NK-92 (cell line): ENCODE results near the gene RHBDF1.

Experiments used
- DNase-seq: peaks from one replicate; lab custom pipeline; 2025; ENCODE audit not compliant: unreplicated experiment; lab: John Stamatoyannopoulos, UW

Gene RHBDF1, protein sequence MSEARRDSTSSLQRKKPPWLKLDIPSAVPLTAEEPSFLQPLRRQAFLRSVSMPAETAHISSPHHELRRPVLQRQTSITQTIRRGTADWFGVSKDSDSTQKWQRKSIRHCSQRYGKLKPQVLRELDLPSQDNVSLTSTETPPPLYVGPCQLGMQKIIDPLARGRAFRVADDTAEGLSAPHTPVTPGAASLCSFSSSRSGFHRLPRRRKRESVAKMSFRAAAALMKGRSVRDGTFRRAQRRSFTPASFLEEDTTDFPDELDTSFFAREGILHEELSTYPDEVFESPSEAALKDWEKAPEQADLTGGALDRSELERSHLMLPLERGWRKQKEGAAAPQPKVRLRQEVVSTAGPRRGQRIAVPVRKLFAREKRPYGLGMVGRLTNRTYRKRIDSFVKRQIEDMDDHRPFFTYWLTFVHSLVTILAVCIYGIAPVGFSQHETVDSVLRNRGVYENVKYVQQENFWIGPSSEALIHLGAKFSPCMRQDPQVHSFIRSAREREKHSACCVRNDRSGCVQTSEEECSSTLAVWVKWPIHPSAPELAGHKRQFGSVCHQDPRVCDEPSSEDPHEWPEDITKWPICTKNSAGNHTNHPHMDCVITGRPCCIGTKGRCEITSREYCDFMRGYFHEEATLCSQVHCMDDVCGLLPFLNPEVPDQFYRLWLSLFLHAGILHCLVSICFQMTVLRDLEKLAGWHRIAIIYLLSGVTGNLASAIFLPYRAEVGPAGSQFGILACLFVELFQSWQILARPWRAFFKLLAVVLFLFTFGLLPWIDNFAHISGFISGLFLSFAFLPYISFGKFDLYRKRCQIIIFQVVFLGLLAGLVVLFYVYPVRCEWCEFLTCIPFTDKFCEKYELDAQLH

GRCh38 chr16:72561-73548 lies at the start of gene RHBDF1:
RHBDF1 (minus strand) TSS chr16:72631; CDS start chr16:65015, 7,616 bp downstream.
- no peak for DNase-seq

GRCh38 chr16:120756-121155 lies 48.3 kb upstream of the RHBDF1 start:
- no peak for DNase-seq

- DNase-seq, result no peak
These were observed 47.5 kb upstream of the RHBDF1 start for GRCh38 chr16:119835-120491.

GRCh38 chr16:119295-119694 lies 46.9 kb upstream of the RHBDF1 start:
- DNase-seq, result no peak

DNA sequence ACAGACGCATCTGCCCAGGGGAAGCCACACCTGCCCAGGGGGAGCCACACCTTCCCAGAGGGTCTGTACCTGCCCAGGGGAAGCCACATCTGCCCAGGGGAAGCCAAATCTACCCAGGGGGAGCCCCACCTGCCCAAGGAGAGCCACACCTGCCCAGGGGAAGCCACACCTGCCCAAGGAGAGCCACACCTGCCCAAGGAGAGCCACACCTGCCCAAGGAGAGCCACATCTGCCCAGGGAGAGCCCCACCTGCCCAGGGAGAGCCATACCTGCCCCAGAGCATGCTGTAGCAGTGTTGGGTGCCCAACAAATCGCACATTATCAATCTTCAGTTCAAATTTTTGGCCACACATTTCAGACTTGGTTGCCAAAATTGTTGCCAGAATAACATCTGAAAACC lies 46.4 kb upstream of the RHBDF1 start:
- DNase-seq, result no peak

GRCh38 chr16:117379-118365 lies 45.2 kb upstream of the RHBDF1 start:
- DNase-seq, result no peak

GRCh38 chr16:116015-116414 lies 43.6 kb upstream of the RHBDF1 start:
- DNase-seq, result no peak

DNA sequence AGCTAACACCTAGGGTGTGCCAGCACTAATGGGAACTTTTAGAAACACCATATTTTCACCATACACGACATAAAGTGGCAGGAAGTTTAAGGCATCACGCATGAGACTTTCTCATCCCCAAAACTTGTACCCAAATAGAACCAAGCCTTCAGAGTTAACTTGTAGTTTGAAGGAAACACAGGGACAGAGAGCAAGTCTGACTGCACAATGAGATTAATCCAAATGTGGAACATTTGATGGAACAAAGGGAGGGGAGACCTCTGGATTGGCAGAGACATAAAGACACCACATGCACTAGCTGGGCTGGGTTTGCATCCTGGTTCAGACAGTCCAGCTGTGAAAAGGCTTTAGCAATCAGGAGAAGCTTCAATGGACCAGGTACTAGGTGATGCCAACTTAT lies 41.9 kb upstream of the RHBDF1 start:
- no peak for DNase-seq

GRCh38 chr16:112153-112840 lies 39.9 kb upstream of the RHBDF1 start:
- no peak for DNase-seq

GRCh38 chr16:106623-107324 lies 34.3 kb upstream of the RHBDF1 start:
- DNase-seq, result no peak

GRCh38 chr16:105521-105920 lies 33.1 kb upstream of the RHBDF1 start:
- no peak for DNase-seq

GRCh38 chr16:104928-105327 lies 32.5 kb upstream of the RHBDF1 start:
- DNase-seq, result no peak

- DNase-seq, result no peak
These were observed 31.9 kb upstream of the RHBDF1 start for GRCh38 chr16:104355-104754.

DNA sequence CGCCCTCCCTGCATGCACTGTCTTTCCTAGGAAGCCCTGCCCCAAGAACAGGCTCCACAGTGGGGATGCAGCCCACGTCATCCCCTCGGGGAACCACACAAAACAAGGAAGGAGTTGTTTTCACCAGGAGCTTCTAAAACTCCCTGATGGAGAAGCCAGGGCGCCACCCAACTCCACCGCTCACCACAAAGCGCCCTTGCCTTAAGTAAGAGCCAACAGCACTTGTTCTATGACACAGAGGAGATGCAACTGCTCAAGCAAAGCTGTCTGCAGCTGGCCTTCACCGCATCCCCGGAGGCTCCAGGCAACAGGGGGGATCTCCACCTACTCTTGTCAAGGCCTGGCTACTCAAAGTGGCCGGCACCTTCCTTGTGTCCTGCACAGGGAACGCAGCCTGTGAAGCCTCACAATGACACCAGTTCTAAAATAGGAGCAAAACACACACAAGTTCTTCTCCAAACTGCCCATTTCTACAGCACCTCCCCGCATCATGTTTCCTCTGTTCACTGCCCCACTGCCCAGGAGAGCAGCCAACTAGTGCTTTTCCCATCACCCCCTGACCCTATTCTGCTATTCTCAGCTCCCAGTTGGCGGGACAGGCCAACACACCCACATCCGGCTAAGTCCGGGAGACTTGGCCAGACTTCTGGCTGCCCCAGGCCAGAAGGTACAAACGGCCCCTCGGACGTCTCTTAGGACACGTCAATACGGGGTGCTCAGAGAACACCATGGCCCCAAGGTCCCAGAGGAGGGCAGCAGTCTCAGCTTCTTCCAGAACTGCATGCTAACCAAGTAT lies 29.8 kb upstream of the RHBDF1 start:
- DNase-seq, result no peak

DNA sequence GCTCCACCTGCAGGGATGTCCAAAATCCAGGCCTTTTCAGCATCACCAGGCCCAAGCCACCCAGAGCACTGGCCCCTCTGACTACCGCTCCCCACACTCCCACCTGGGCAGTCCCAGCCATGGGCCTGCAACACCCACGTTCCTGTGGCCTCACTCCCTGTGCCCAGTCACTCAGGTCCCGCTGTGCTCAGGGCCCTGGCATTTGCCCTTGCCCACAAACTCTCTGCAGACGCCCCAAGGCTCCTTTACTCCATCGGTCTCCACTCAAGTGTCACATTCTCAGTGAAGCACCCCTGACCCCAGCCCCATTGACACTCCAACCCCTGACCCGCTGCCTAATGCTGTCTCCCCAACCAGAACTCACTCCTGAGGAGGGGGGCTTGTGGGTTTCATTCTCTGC lies 29.2 kb upstream of the RHBDF1 start:
- DNase-seq, result no peak

DNA sequence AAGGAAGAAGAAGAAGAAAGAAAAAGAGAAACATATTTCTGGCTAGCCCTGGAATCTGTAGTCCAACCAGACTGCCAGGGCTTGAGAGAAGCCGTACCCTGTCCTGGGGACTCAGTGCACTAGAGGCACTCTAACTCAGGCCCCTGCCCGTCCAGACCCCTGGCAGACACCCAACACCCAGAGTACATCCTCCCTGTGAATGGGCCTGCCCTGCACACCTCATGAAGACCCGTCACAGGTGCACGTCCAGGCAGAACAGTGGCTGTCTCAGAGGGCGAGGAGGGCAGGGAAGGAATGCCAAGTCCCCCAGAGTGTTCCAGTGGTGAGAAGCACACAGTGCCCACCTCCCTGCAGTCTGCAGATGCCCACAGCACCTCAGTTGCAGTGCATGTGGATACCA lies 28.6 kb upstream of the RHBDF1 start:
- DNase-seq, result no peak

GRCh38 chr16:97822-98221 lies 25.4 kb upstream of the RHBDF1 start:
- no peak for DNase-seq
